ENCODE measurements around the gene DEFB132.

Gene DEFB132

DNA sequence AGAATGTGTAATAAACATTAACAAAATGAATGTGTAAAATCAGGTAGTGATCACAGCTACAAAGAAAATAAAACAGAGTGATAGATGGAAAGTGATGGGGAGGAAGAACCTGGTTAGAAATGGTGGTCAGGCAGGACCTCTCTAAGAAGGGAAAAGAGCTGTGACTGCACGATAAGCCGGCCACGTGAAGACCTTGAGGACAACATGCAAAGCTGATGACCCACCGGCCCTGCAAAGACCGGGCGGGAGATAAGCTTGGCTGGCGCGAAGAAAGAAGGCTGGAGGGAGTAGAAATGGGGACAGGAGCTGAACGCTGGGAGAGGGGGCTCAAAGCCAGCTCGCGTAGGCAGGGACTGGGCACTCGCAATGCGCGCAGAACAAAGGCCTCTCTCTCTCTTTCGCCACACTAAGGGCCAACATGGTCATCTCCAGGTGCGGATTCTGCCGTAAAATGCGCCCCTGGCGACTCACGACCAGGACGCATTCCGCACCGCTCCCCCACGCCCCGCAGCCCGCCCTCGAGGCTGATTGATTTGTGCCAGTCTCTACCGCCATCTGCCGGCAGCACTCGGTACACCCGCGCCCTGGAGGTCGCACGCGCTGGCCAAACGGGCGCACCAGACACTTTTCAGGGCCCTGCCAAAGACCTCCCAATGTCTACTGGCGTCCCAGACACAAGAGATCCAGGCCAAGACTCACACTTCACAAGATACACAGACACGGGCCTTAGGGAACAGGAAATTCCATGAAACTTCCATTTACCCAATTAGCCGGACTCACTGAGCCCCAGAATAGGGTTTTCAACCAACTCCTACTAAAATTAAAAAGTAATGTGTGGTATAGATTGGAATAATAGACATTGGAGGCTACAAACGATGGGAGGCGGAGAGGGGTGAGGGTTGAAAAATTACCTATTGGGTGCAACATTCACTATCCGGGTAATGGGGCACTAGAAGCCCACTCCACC, 9.4 kb downstream of the DEFB132 start:
- DNase-seq (ENCODE audit: low read depth): no peak

DNA sequence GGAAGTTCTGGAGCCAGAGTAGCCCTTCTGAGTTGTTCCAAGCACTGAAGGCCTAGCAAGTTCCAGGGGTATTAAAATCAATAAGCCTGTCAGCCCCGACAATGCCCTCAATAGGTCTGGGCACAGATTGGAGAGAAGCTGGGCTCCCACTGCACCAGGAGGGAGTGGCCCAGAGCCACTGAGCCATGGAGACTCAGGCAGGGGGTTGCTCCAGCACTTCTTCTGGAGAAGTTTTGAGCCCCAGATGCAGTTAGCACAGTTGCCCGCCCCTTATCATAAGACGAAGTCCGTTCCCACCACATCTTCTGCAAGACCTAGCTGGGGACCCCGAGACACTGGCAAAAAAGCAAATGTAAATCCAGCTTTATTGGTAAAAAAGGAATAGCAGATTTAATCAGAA, 13.0 kb downstream of the DEFB132 start:
- DNase-seq (ENCODE audit: low read depth): no peak

DNA sequence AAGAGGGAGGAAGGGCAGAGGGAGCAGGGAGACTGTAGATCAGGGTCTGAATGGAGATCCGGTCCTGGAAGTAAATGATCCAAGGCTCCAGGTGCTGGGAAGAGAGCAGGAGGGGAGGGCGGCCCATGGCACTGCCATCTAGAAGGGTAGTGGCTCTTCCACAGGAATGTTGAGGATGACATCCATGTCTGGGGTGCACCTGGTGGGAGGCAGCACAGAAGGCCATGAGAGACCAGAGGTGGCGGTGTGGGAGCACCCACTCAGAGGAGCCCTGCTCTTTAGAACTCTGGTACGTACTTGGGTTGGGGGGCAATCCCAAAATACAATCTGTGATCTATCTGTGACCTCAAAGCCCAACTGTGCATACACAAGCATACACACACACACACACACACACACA, 13.5 kb downstream of the DEFB132 start:
- no peak for DNase-seq (ENCODE audit: low read depth)

DNA sequence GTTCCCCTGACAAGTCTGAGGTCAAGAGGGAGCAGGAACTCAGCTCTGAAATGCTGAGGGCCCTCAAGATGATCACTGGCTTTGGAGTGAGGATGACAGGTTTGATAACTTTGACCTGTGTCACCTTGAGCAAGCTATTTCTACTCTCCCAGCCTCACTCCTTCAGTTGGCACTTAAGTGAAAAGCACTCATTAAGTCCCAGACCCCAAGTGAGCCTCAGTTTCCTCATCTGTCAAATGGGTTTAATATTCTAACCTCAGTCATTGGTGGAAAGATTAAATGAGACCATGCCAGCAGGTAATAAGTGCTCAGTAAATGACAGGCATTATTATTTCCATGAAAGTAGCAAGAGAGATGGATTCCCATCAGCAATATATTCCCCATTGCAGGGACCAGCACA, 14.0 kb downstream of the DEFB132 start:
- no peak for DNase-seq (ENCODE audit: low read depth)

DNA sequence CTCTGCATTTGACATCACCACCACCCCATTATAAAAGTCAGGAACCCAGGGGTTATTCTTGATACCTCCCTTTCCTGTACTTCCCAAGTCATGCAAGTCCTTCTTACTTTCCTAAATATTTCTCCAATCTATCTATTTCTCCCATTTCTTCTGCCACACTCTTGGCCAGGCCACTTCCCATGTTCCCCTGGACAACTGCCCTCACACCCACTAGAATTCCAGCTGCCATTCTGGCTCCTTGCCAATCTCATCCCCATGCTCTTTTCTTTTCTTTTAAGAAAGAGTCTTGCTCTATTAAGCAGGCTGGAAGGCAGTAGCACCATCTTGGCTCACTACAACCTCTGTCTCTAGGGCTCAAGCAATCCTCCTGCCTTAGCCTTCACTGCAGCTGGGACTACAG, 15.2 kb downstream of the DEFB132 start:
- DNase-seq (ENCODE audit: low read depth): no peak

DNA sequence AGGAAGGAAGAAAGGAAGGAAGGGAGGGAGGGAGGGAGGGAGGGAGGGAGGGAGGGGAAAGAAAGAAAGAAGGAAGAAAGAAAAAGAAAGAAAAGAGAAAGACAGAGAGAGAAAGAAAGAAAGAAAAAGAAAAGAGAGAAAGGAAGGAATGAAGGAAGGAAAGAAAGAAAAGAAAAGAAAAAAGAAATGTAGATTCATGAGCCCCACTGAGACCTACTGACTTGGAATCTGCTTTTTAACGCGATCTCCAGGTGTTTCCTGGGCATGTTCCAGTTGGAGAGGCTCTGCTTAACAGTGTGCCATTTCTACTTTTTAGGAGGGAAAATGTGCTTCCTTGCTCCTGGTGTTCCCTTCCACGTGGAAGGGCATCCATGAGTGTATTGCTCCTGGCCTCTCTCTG, 16.4 kb downstream of the DEFB132 start:
- DNase-seq (ENCODE audit: low read depth): no peak

DNA sequence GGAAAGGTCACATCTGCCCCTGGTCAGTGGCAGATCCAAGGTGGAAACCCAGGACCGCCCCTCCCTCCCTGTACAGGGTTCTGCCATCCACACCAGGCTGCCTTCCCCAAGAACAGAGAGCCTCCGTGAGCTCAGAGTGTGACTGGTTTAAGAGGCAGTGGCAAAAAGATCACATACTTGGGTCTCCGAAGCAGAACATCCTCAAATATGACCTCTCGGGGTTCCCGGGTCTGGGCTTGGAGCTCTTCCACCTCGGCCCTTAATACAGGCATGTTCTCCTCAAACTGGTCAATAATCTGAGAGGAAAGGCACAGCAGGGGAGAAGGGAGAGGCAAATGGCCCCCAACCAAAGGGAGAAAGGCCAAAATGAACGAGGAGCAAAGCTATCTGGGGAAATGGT, 18.3 kb downstream of the DEFB132 start:
- DNase-seq (ENCODE audit: low read depth): no peak

DNA sequence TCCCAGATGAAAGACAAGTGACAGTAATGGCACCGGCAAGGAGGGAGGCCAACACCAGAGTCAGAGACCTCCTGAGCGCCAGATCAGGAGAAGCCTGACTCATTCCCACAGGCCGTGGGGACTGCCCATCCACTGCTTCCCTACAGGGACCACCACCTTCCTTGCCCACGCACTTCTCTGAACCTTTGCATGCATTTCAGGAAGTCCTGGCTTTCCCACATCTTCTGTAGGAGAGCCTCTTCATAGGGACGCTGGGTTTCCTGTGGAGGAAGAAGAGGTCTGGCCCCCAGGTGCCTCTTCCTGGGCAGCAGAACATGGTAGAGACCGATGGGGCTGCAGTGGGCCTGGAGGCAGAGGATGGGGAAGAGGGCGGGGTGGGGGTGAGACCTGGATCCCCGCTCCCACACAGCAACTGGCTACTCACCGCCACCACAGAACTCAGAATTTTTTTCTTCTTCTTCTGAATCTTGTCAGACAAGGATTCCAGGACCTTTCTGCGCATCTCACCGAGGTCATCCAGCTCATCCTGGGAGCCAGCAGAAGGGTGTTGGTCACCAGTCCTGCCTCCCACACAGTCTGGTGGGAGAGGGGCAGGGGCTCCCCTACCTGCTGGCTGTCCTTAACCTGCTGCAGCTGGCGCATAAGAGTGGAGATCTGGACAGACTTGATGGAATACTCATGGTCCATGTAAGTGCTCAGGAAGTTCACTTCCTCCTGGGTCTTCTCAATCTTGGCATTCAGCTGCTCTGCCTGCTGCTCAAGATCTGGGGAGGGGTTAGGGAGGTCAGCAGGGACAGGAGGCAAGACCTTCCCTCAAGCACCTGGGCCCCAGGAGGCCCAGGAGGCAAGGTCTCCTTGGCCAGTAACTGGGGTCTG, 19.3 kb downstream of the DEFB132 start:
- DNase-seq (ENCODE audit: low read depth): no peak

DNA sequence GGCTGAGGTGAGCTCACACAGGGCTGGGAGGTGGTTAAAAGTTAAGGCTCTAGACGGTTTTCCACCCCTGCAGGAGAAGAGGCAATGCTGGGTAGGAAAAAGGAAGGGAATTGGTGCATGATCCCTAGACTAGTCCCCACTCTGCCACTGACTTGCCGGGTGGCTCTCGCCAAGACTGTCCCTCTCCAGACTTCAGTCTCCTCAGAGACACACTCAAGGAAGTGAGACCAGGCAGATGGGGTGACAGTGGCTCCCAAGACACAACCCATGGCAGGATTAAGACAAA, 19.9 kb downstream of the DEFB132 start:
- no peak for DNase-seq (ENCODE audit: low read depth)

DNA sequence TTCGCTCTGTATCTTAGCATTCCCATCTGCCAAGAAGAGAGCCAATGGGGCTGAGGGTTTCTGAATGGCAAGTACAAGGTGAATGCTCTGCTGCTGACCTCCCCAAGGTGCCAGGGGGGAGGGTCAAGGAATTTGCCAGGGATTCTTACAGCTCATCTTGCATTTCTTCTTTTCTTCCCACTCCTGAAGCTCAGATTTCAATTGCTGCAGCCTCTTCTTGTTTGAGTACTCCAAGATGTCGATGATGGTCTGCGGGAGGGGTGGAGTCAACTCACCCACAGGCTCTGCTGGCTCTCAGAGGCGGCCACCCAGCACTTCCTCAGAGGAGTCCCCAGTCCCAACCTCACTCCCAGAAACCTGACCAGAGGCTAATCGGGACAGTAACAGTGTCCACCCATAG, 20.7 kb downstream of the DEFB132 start:
- DNase-seq (ENCODE audit: low read depth): no peak

DNA sequence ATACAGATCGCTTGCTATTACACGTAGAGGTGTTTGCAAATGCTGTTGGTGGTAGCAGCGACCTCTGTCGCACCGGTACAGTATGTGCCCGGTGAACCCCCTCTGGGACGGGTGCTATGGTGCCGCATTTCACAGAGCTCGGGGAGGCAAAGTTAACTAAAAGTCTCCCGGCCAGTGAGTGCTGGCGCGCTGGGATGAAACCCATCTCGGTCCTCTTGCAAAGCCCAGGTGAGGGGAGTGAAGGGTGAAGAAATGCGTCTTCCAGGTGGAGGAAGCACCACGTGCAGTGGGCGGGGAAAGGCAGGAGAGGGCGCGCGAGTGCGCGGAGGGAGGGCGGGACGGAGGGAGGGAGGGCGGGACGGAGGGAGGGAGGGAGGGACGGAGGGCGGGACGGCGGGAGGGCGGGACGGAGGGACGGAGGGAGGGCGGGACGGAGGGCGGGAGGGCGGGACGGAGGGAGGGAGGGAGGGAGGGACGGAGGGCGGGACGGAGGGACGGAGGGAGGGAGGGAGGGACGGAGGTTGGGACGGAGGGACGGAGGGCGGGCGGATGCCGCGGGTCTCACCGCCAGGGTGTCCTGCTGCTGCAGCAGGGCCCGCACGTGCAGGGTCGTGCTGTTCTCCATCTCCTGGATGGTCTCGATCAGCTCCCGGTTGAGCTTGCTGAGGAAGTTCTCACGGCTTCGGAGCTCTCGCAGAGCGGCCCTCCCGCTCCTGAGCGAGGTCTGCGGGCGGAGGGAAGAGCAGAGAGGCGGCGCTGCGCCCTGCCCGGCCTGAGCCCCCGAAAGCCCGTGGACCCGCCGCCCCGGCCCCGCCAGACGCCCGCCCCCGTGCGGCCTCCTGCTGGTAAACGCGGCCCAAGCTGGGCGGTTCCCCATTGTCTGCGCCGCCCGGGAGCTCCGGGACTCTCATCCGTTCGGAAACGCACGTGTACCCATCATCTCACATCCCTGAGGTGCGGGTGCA, 21.4 kb downstream of the DEFB132 start:
- DNase-seq (ENCODE audit: low read depth): no peak

DNA sequence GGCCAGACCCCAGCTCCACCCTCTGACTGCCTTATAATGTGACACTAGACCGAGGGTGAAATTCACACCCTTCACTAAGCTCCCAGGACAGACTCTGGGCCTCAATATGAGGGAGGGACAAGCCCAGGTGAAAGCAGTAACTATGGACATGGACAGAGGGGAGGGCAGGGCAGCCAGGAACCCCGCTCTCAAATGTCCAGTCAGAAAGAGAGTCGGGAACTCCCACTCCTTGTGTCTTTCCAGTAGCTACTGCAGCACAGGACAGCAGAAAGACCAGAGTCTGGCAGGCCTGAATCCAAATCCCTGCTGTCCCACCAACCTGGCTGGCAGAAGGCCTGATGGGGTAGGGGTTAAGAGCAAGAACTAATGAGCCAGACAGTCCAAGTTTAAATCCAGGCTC, 26.6 kb downstream of the DEFB132 start:
- no peak for DNase-seq (ENCODE audit: low read depth)

DNA sequence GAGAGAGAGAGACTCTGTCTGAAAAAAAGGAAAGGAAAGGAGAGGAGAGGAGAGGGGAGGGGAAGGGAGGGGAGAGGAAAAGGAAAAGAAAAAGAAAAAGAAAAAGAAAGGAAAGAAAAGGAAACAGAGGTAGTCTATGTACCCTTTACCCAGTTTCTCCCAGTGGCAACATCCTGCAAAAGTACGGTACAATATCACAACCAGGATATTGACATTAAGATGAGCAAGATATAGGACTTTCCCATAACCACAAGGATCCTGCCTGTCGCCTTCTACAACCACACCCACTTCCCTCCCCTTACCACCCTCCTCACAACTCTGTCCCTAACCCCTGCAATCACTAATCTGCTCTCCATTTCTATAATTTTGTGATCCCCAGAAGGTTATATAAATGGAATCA, 29.0 kb downstream of the DEFB132 start:
- no peak for DNase-seq (ENCODE audit: low read depth)

DNA sequence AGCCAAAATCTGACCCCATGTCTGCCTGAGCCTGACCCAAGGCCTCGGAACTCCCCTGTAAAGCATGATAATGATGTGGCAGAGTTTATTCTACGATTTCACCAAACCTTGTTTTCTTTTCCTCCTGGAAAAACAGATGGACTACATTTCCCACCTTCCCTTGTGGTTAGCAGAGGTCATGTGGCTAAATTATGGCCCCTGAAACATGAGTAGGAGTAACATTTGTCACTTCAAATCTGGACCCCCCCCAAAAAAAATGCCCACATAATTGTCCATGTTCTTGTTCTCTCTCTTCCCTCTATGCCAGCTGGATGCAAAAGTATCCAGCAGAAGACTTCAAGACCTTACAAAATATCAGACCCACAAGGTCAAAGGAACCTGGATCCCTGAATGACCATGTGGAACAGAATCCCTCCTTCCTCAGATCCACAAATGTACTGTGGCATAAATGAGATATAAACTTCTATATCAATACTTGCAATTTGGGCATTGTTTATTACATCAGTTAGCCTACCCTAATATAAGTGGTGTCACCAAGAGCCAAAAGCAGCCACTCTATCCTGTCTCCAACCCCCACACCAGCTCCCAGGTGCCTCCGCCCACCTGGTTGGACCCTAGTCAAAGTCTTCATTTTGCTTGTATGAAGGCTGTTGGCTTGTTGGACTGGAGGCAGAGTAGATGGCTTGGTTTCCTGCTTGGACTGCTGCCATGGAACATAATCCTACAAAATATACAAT, 31.6 kb downstream of the DEFB132 start:
- no peak for DNase-seq (ENCODE audit: low read depth)

DNA sequence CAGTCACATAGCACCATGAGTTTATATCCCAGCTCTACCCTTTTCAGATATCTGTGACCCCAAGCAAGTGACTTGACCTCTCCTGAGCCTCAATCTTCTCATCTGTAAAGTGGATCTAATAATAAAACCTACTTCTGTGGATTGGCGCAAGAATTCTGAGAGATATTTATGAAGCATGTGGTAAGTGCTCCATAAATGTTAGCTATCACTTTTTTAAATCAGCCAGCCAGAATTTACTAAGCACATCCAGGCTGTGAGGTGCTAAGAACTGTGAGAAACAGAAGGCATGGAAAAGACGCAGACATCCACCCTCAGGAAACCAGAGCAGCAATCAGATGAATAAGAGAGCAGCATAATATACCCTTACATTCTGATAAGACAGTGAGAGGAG, 32.2 kb downstream of the DEFB132 start:
- DNase-seq (ENCODE audit: low read depth): no peak

DNA sequence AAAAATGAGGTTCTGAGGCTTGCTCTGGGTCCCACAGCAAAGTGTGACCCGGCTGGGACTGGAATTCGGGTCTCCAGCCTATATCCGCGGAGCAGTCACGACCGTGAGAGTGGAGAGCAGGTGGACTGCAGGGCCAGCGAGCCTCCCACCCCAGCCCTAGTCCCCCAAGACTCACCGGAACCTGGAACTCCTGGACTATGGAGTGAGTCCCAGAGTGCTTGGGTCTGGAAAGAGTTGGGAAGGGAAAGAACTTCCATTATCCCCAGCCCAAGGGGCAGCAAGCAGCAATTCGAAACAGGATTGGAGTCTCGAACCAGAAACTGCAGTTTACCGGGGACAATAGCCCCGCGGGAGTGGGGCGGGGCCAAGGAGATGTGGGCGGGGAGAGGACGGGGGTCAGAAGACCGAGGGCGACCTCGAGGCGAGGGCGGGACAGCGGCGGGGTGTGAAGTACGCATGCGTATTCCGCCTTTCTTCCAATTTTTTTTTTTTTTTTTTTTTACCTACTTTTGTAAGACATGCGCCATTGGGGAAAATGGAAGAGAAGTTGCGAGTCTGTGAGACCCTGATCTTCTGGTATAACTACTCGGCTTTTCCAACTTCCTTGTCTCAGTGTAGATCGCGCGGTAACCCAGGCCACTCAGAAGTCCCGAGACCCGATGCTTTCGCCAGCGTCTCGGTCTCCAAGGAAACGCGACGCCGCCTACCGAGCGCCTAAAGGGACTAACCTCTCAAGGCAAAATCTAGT, 32.7 kb downstream of the DEFB132 start, which contains the start of gene C20orf96:
C20orf96 (minus strand) TSS at position 667 of the 748 bp plus-strand sequence; CDS start at position 527, 140 bp downstream.
- DNase-seq (ENCODE audit: low read depth): peak; percentile 94

DNA sequence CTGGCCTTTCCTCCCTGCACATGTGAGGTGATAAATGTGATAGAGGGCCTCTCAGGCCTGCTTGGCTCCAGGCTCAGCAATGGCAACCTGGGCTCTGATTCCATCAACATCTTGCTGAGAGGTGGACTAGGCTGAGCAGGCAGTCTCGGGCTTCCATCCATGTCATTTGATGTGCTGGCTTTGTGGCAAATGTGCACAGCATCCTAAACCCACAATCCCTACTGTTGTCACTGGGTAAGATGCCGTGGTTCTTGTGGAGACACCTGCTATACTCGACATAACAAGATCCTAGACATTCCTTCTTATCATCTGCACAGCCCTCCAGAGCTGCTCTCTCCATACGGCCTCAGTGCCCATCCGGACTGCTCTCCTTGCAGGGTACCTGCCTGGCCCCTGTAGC, 37.1 kb downstream of the DEFB132 start:
- DNase-seq (ENCODE audit: low read depth): no peak

DNA sequence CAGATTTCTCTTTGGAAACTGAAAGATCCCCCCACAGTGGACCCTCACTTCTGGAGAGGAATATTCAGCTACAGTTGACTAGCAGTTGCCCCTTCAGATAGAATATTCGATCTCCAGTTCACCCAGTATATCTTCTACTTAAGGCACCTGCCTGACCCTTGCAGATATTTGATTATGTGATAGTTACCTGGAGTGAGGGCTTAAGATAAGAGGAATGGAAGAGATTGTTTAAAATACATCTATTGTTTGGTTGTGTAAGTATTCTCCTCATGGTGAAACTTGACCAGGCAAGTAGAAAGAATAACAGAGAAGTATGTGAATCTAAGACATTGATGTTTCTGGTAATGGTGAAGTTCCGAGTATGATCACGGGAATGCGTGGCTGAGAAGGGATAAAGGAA, 38.3 kb downstream of the DEFB132 start:
- DNase-seq (ENCODE audit: low read depth): no peak

DNA sequence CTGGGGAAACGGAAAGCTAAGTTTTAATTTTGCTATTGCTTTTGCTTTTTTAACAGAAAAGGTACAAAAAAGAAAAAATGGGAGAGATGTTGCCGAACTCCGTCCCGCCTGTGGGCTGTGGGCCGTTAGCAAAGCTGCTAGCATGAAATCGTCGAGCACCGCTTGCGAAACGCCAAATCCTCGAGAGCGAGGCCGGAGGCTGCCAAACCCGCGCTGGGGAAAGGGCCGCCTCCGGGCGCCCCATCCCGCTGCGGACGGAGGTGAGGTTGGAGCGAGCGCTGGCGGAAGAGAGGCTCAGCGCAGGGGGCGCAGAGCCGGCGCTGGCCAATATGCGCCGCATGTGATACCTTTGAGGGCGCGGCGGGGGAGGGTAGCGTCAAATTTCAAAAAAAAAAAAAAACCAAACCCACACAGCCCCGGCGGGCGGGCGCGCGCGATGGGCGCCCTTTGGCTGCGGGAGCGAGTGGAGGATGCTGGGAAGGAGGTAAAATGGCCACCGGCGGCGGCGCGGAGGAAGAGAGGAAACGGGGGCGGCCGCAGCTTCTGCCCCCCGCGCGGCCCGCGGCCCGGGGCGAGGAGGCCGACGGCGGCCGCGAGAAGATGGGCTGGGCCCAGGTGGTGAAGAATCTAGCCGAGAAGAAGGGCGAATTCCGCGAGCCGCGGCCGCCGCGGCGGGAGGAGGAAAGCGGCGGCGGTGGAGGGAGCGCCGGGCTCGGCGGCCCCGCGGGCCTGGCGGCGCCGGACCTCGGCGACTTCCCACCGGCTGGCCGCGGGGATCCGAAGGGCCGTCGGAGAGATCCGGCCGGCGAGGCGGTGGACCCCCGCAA, 39.8 kb downstream of the DEFB132 start, which contains the start of gene ZCCHC3:
ZCCHC3 (plus strand) TSS at position 473 of the 827 bp plus-strand sequence; CDS start at position 490, 17 bp downstream.
- DNase-seq (ENCODE audit: low read depth): peak; percentile 88
